ENCODE results near the gene CCDC184.

The CCDC184 gene

GRCh38 chr12:48194799-48195201 lies 11.4 kb downstream of the CCDC184 start:
- no peak for TF ChIP-seq CTCF (IDR thresholded peaks at IDR 0.05; ENCODE audit: borderline replicate concordance, insufficient read depth, low read depth, low read length)
- no peak overlapping the region for H3K4me3 ChIP-seq (ENCODE audit: low read depth, low read length)

GRCh38 chr12:48197549-48197970 lies 14.1 kb downstream of the CCDC184 start:
- peak; percentile 48; the same call in 1 of the 2 replicates for TF ChIP-seq CTCF (IDR thresholded peaks at IDR 0.05; ENCODE audit: borderline replicate concordance, insufficient read depth, low read depth, low read length)
- peak overlapping the region; percentile 96 for H3K4me3 ChIP-seq (ENCODE audit: low read depth, low read length)

DNA sequence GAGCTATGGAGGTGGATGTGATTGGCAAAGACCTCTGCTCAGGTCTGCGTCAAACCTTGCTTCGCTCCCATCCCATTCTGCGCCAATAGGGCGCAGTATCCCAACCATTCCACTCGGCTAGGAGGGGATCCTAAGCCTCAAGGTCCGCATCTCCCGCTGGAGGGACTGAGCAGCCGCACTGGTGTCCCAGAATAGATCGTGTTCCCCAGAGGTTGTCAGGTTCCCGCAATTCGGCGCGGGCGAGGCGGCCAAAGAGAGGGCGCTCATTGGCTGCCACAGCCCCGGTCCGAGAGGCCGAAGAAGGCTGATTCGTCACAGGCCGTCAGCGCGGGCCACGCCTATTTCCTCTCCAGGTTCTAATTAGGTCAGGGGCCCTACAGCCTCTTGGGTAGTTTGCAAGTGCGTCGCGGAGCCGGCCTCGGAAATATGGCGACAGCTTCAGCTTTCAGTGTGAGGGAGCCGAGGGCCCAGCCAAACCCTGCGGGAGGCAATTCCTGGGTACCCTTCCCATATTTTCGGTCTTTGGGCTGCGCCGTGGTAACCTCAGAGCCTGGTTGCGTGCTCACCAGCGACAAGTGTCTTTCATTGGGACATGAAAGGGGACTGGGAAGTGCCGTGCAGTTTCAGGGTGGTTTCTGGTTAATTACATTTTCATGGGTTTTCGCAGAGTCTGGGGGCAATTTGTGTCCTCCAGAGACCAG lies 14.7 kb downstream of the CCDC184 start:
- H3K4me3 ChIP-seq (ENCODE audit: low read depth, low read length): peak overlapping the region; percentile 96
- TF ChIP-seq CTCF (IDR thresholded peaks at IDR 0.05; ENCODE audit: borderline replicate concordance, insufficient read depth, low read depth, low read length): no peak

- peak overlapping the region; percentile 96 for H3K4me3 ChIP-seq (ENCODE audit: low read depth, low read length)
- TF ChIP-seq CTCF (IDR thresholded peaks at IDR 0.05; ENCODE audit: borderline replicate concordance, insufficient read depth, low read depth, low read length): no peak
These were observed 15.2 kb downstream of the CCDC184 start for GRCh38 chr12:48198672-48198971.

GRCh38 chr12:48198985-48199384 lies 15.5 kb downstream of the CCDC184 start:
- peak overlapping the region; percentile 96 for H3K4me3 ChIP-seq (ENCODE audit: low read depth, low read length)
- no peak for TF ChIP-seq CTCF (IDR thresholded peaks at IDR 0.05; ENCODE audit: borderline replicate concordance, insufficient read depth, low read depth, low read length)

DNA sequence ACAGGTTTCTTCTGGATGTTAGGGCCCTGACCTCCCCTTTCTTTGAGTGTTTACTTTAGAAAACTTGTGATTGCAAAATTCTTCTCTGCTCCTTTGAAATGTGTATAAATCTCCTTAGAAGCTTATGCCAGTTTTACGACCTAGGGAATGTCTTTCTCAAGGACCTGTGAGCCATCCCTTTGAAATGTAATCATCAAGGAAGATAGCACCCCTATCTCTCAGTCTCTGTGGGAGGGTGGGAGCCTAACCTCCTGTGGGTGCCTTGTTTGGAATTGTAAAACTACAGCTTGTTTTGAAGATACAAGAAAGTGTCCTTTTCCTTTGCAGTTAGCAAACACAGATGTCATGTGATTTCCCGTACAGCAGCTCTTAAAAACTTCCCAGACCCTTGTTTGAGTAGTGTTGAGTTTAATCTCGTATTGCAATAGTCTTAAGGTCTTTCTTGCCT lies 16.4 kb downstream of the CCDC184 start:
- TF ChIP-seq CTCF (IDR thresholded peaks at IDR 0.05; ENCODE audit: borderline replicate concordance, insufficient read depth, low read depth, low read length): no peak
- no peak overlapping the region for H3K4me3 ChIP-seq (ENCODE audit: low read depth, low read length)

- no peak for TF ChIP-seq CTCF (IDR thresholded peaks at IDR 0.05; ENCODE audit: borderline replicate concordance, insufficient read depth, low read depth, low read length)
- no peak overlapping the region for H3K4me3 ChIP-seq (ENCODE audit: low read depth, low read length)
These were observed 17.6 kb downstream of the CCDC184 start for GRCh38 chr12:48201091-48201490.

Measured in GM12875 (cell line).